OCI-LY1 (cell line): ENCODE results near the gene ETV6.

Experiments
- EZH2 ChIP-seq: fragments of 200-600 bp; sonication (generic), shearing (Covaris generic); IDR thresholded peaks from 2 replicates; pipeline ENCODE4 v1.8.0; 2017; ENCODE audit warnings: borderline replicate concordance, mixed run types, mild to moderate bottlenecking, antibody characterized with exemption, low read length, moderate library complexity, mixed read lengths
- TF ChIP-seq, protein P1 (sequence below): fragments of 200-600 bp; sonication (generic), shearing (Covaris generic); IDR thresholded peaks from 2 replicates; pipeline ENCODE4 v1.5.1; 2017; ENCODE audit warnings: mild to moderate bottlenecking, antibody characterized with exemption, low read length, moderate library complexity, mixed read lengths

- TF ChIP-seq, protein P1, sequence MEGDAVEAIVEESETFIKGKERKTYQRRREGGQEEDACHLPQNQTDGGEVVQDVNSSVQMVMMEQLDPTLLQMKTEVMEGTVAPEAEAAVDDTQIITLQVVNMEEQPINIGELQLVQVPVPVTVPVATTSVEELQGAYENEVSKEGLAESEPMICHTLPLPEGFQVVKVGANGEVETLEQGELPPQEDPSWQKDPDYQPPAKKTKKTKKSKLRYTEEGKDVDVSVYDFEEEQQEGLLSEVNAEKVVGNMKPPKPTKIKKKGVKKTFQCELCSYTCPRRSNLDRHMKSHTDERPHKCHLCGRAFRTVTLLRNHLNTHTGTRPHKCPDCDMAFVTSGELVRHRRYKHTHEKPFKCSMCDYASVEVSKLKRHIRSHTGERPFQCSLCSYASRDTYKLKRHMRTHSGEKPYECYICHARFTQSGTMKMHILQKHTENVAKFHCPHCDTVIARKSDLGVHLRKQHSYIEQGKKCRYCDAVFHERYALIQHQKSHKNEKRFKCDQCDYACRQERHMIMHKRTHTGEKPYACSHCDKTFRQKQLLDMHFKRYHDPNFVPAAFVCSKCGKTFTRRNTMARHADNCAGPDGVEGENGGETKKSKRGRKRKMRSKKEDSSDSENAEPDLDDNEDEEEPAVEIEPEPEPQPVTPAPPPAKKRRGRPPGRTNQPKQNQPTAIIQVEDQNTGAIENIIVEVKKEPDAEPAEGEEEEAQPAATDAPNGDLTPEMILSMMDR, result no peak
- TF ChIP-seq EZH2, result no peak
These were observed 18.2 kb upstream of the ETV6 start for GRCh38 chr12:11631288-11631687.
